SK-N-SH (cell line): ENCODE results near the gene ARRDC3. TPM values are rescaled to one million over a fixed set of nuclear protein-coding genes. Genes with fewer than 3 reads are reported as not detected.

Experiments used
- CTCF ChIA-PET: fragments of 300-600, 350-600 bp; formaldehyde crosslinking; extraction: SDS; loops from one replicate; lab custom pipeline; 2021; lab: Yijun Ruan, JAX
- POLR2A ChIA-PET: fragments of 350-600 bp; sonication (Branson Sonifier 250); formaldehyde crosslinking; extraction: SDS; loops from one replicate; lab custom pipeline; 2020; ENCODE audit warnings: antibody characterized with exemption, inconsistent platforms; lab: Yijun Ruan, JAX
- DNase-seq: peaks from one replicate; pipeline ENCODE4 v3.0.0; 2012
- H2AFZ ChIP-seq: fragments of 200-600 bp; sonication (generic); 2 replicates; pipeline ENCODE4 v1.8.1; 2016; ENCODE audit warnings: antibody characterized with exemption, mild to moderate bottlenecking, low read depth
- H3F3A ChIP-seq: fragments of 200-600 bp; sonication (generic); replicated peaks from 2 replicates; pipeline ENCODE3; 2016; ENCODE audit warnings: antibody characterized with exemption, mild to moderate bottlenecking; ENCODE audit not compliant: insufficient read depth
- H3K27ac ChIP-seq, 2 experiments: fragments of 200-500 bp in 1 of 2; fragments of 200-600 bp in 1 of 2; sonication (Bioruptor generic) in 1 of 2; sonication (generic), shearing (Covaris generic) in 1 of 2; 2 replicates each; pipeline versions ENCODE4 v1.5.1 to v1.6.1; 2014 to 2016; ENCODE audit warnings: low read depth in 2 of 2, inconsistent platforms in 1 of 2, low read length in 1 of 2, mild to moderate bottlenecking in 1 of 2, mixed read lengths in 1 of 2
- H3K27me3 ChIP-seq: fragments of 200-600 bp; sonication (generic), shearing (Covaris generic); 2 replicates; pipeline ENCODE4 v1.6.1; 2016; ENCODE audit warnings: mixed run types; ENCODE audit not compliant: insufficient read depth
- H3K36me3 ChIP-seq, 2 experiments: fragments of 200-500 bp in 1 of 2; fragments of 200-600 bp in 1 of 2; sonication (Bioruptor generic) in 1 of 2; sonication (generic) in 1 of 2; replicated peaks in 1 of 2; 2 replicates each; pipeline versions ENCODE3 to v1.5.1; 2014 to 2016; ENCODE audit warnings: low read length in 1 of 2, mild to moderate bottlenecking in 1 of 2; ENCODE audit not compliant: insufficient read depth in 2 of 2, control insufficient read depth in 1 of 2
- H3K4me1 ChIP-seq, 2 experiments: fragments of 200-500 bp in 1 of 2; fragments of 200-600 bp in 1 of 2; sonication (Bioruptor generic) in 1 of 2; sonication (generic), shearing (Covaris generic) in 1 of 2; 2 replicates each; pipeline versions ENCODE4 v1.5.1 to v1.6.1; 2014 to 2016; ENCODE audit warnings: low read depth in 1 of 2, low read length in 1 of 2, mixed run types in 1 of 2; ENCODE audit not compliant: insufficient read depth in 2 of 2, control insufficient read depth in 1 of 2
- H3K4me2 ChIP-seq: fragments of 200-600 bp; sonication (generic), shearing (Covaris generic); 2 replicates; pipeline ENCODE4 v1.6.1; 2017; ENCODE audit warnings: mixed run types
- H3K4me3 ChIP-seq, 2 experiments: fragments of 200-500 bp in 1 of 2; fragments of 200-600 bp in 1 of 2; sonication (Bioruptor generic) in 1 of 2; sonication (generic), shearing (Covaris generic) in 1 of 2; 2 replicates each; pipeline versions ENCODE4 v1.5.1 to v1.8.1; 2014 to 2016; ENCODE audit warnings: low read depth in 2 of 2, inconsistent platforms in 1 of 2, low read length in 1 of 2, mild to moderate bottlenecking in 1 of 2, mixed read lengths in 1 of 2, moderate library complexity in 1 of 2
- H3K79me2 ChIP-seq: fragments of 200-600 bp; sonication (generic); 2 replicates; pipeline ENCODE4 v1.8.1; 2017; ENCODE audit warnings: mild to moderate bottlenecking; ENCODE audit not compliant: insufficient read depth
- H3K9ac ChIP-seq: fragments of 200-600 bp; sonication (generic); 2 replicates; pipeline ENCODE4 v1.6.1; 2017; ENCODE audit warnings: mixed run types
- H3K9me2 ChIP-seq: fragments of 200-600 bp; sonication (generic); 2 replicates; pipeline ENCODE4 v1.6.1; 2017; ENCODE audit warnings: mixed run types
- H3K9me3 ChIP-seq: fragments of 200-600 bp; sonication (generic); 2 replicates; pipeline ENCODE4 v1.6.1; 2017; ENCODE audit warnings: mixed run types, mild to moderate bottlenecking, moderate library complexity
- H4K20me1 ChIP-seq: fragments of 200-600 bp; sonication (generic); 2 replicates; pipeline ENCODE4 v1.6.1; 2017; ENCODE audit warnings: mild to moderate bottlenecking, mixed run types; ENCODE audit not compliant: insufficient read depth
- CHD2 ChIP-seq: fragments of 150-350 bp; IDR thresholded peaks from 2 replicates; pipeline ENCODE4 v1.6.1; 2018; ENCODE audit warnings: low read length; ENCODE audit not compliant: partially characterized antibody
- CTCF ChIP-seq: fragments of 200-600 bp; sonication (generic); IDR thresholded peaks from 2 replicates; pipeline ENCODE4 v1.6.1; 2017; ENCODE audit warnings: antibody characterized with exemption, mild to moderate bottlenecking, moderate library complexity
- ELF1 ChIP-seq: IDR thresholded peaks from 2 replicates; pipeline ENCODE4 v1.4.0; 2012
- EP300 ChIP-seq, 2 experiments: IDR thresholded peaks; 2 replicates each; pipeline versions ENCODE4 v1.4.0 to v1.6.1; 2012; ENCODE audit warnings: borderline replicate concordance in 1 of 2, low read depth in 1 of 2, low read length in 1 of 2
- FOXJ3 ChIP-seq: sonication (generic); formaldehyde crosslinking; IDR thresholded peaks from 2 replicates; pipeline ENCODE4 v1.5.1; 2020; ENCODE audit warnings: mild to moderate bottlenecking, missing genetic modification reagents
- FOXM1 ChIP-seq: IDR thresholded peaks from 2 replicates; pipeline ENCODE4 v1.4.0; 2012; ENCODE audit warnings: low read depth, mild to moderate bottlenecking
- GABPA ChIP-seq: IDR thresholded peaks from 2 replicates; pipeline ENCODE4 v1.4.0; 2012; ENCODE audit warnings: low read depth, mild to moderate bottlenecking
- GATA2 ChIP-seq: sonication (generic); formaldehyde crosslinking; IDR thresholded peaks from 2 replicates; pipeline ENCODE4 v1.5.0; 2020; ENCODE audit warnings: mild to moderate bottlenecking, missing genetic modification reagents
- MEF2A ChIP-seq: IDR thresholded peaks from 2 replicates; pipeline ENCODE4 v1.4.0; 2012; ENCODE audit warnings: low read depth, borderline replicate concordance
- MXI1 ChIP-seq: IDR thresholded peaks from 2 replicates; pipeline ENCODE4 v1.6.1; 2012; ENCODE audit warnings: mild to moderate bottlenecking, low read depth, low read length, improper control_type of control experiment
- NRF1 ChIP-seq: IDR thresholded peaks from 2 replicates; pipeline ENCODE4 v1.6.1; 2012; ENCODE audit warnings: low read depth, mild to moderate bottlenecking, low read length
- PBX3 ChIP-seq: IDR thresholded peaks from 2 replicates; pipeline ENCODE4; 2012
- POLR2AphosphoS5 ChIP-seq: IDR thresholded peaks from 2 replicates; pipeline ENCODE4 v1.6.1; 2012; ENCODE audit warnings: low read depth, low read length
- RAD21 ChIP-seq: IDR thresholded peaks from 2 replicates; pipeline ENCODE4 v1.6.1; 2012; ENCODE audit warnings: mild to moderate bottlenecking, low read length
- RCOR1 ChIP-seq: fragments of 150-350 bp; IDR thresholded peaks from 2 replicates; pipeline ENCODE4 v1.6.1; 2017; ENCODE audit warnings: antibody characterized with exemption, low read length
- RFX5 ChIP-seq: IDR thresholded peaks from 2 replicates; pipeline ENCODE4 v1.6.1; 2012; ENCODE audit warnings: mild to moderate bottlenecking, improper control_type of control experiment, low read length
- RXRA ChIP-seq: IDR thresholded peaks from 2 replicates; pipeline ENCODE4 v1.4.0; 2012; ENCODE audit warnings: low read depth, mild to moderate bottlenecking, borderline replicate concordance
- SMC3 ChIP-seq: IDR thresholded peaks from 2 replicates; pipeline ENCODE4 v1.6.1; 2012; ENCODE audit warnings: low read depth, low read length, improper control_type of control experiment
- TCF12 ChIP-seq: IDR thresholded peaks from 2 replicates; pipeline ENCODE4 v1.4.0; 2012
- TEAD4 ChIP-seq: IDR thresholded peaks from 2 replicates; pipeline ENCODE4 v1.4.0; 2012; ENCODE audit warnings: mild to moderate bottlenecking, borderline replicate concordance; ENCODE audit not compliant: insufficient read depth
- USF1 ChIP-seq: IDR thresholded peaks from 2 replicates; pipeline ENCODE4 v1.4.0; 2012; ENCODE audit warnings: low read depth, borderline replicate concordance
- YY1 ChIP-seq: IDR thresholded peaks from 2 replicates; pipeline ENCODE4 v1.4.0; 2012; ENCODE audit warnings: low read depth, mild to moderate bottlenecking
- WGBS: methylation state at CpG from one replicate; pipeline ENCODE4 v1.1.6; 2017; ENCODE audit warnings: low lambda C conversion rate; 5-methylcytosine and 5-hydroxymethylcytosine counted together
- polyA plus RNA-seq, 3 experiments: library from polyadenylated mRNA; depleted of rRNA; stranded (reverse); fragments of >200 nt; gene quantifications; 2 replicates each; pipeline ENCODE4 v1.2.3, GENCODE V29; 2012
- TF ChIP-seq, protein P1 (sequence below): IDR thresholded peaks from 2 replicates; pipeline ENCODE4 v1.4.0; 2012; ENCODE audit warnings: low read depth

The ARRDC3 gene
- polyA plus RNA-seq, 1 of the 3 experiments (the other 2 are of a cell fraction), result 26.0 TPM

DNA sequence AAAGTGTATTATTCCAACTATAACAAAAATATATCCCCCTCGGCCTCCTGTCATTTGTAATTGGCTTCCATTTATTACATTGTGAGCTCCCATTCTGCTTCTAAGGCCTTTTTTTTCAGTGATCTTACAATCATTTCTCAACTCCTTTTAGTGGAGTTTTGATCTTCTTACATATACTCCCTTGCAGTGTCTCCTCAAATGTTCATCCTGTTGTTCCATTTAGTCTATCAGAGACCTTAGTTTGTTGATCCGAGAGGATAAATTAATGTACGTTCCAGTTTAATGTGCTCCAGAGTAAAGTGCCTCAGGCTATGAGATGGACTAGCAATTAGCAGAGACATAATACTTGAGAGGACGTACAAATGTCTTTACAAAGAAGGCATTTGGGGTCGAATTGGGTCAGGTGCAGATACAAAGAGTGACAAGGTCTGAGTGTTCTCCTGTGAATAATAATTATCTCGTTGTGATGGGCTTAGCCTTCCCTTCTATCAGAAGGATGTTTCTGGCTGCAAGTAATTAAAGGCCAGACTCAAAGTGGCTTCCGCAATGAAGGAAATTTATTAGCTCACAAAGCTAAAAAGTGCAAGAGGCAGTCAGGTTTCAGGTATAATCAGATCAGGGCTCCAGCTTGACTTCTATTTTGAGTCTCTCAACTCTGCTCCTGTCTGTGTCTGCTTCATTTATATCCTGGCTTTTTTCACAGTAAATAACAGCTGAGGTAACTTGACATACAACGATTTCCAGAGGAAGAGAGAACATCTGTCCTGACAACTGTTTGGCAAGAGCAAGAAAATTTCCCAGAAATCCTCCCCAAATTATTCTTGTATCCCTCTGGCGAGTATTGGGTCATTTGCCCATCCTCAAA lies 30.1 kb downstream of the ARRDC3 start:
- Histone ChIP-seq H3K4me1 (peaks cover 0 to 29% of the 10 kb centered on the region in 2 experiments; a peak in 1 of 4 replicates), H2AFZ (no peak overlapping the region), H4K20me1 (no peaks in the 10 kb centered on the region), H3K36me3 (no peaks in the 10 kb centered on the region), H3K4me2 (no peak overlapping the region), H3K27ac (peak overlapping the region in 1 of 2 experiments; percentile 97; a peak in 2 of 4 replicates), H3K9me3 (no peaks in the 10 kb centered on the region), H3K27me3 (no peaks in the 10 kb centered on the region), H3K9ac (no peak overlapping the region), H3F3A (no peaks in the 10 kb centered on the region), H3K79me2 (no peaks in the 10 kb centered on the region), H3K4me3 (no peak overlapping the region), H3K9me2 (no peaks in the 10 kb centered on the region)
- TF ChIP-seq RCOR1 (peak; percentile 74), SMC3 (no peak), MXI1 (peak; percentile 40; the same call in 1 of the 2 replicates), FOXJ3 (CRISPR knock-in tag) (no peak), YY1 (no peak), TEAD4 (no peak), NRF1 (no peak), RXRA (no peak), MEF2A (no peak), EP300 (IDR thresholded peaks at IDR 0.05; ENCODE audit: borderline replicate concordance in 1 of 2, low read depth in 1 of 2, low read length in 1 of 2) (peak in 1 of 2 experiments; percentile 96; a peak in 2 of 4 replicates), GABPA (no peak), RFX5 (no peak; the same call in 1 of the 2 replicates), GATA2 (CRISPR knock-in tag) (no peak), POLR2AphosphoS5 (no peak; the same call in 1 of the 2 replicates), TCF12 (peak; percentile 48; the same call in 1 of the 2 replicates), CTCF (no peak), ELF1 (no peak), FOXM1 (no peak), CHD2 (no peak), RAD21 (peak; percentile 0), USF1 (no peak), PBX3 (no peak)
- TF ChIP-seq, protein P1, sequence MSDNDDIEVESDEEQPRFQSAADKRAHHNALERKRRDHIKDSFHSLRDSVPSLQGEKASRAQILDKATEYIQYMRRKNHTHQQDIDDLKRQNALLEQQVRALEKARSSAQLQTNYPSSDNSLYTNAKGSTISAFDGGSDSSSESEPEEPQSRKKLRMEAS, result no peak
- CTCF ChIA-PET, result interaction anchor here (0.5 to 1.6 kb wide), 5 partner anchors 16 to 160 kb away, joined by 3 to 6 read pairs (median 3); no protein-coding TSS in a partner anchor
- peak; percentile 50 for DNase-seq
- 55% methylated on average over 9 of the region's 9 CpGs for WGBS
- POLR2A ChIA-PET, result interaction anchor here (0.7 to 1.8 kb wide), 5 partner anchors 20 to 73 kb away, joined by 3 to 19 read pairs (median 11); partner anchors contain the start of gene ARRDC3
